Measurements from ENCODE around the gene TEX38.
"Not testable (repeated sequence)": the region's sequence is repeated elsewhere in the genome, so short reads cannot be mapped to it uniquely, and the experiment has no call there.

The TEX38 gene

DNA sequence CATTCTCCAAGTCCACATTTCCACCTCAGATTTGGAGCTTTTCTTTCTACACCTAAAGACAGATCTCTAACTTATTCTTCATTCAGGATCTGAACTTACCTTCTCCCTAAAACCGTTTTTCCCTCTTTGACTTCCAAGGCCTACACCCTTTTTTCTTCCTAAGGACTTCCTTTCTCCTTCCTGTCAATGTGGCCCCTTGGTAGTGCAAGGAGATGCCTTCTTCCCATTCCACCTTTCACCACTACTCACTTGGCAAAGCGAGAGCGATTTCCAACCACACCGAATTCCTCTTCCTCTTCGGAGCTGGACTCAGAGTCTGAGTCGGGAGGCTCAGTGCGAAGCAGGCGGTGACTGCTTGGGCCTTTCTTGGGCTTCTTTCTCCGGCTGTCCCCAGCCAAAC, 46.0 kb downstream of the TEX38 start:
- DNase-seq: no peak
- intact Hi-C loops (cut with DNase I): loop anchor here (10.0 kb wide), 1 partner anchor 313 kb away; no protein-coding TSS in a partner anchor

DNA sequence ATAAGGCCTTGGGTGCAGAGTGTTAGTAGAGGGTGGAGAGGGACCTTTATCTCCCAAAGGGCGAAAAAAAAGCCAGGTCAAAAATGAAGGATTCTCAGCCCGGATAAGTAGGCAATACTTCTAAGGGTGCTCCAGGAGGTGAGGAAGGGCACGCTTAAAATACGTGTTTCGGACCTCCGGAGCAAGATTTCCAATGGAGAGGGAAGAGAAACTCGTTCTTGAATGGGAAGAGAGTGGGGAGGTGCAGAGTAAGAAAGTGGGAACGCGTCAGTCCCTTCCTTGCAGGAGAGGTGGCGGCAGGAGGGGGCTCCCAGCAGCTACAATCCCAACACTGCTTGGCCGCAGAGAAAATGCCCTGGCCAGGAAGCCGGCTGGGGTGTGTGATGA, 46.7 kb downstream of the TEX38 start:
- DNase-seq: peak in 1 of 42 donors; percentile 10
- intact Hi-C loops (cut with DNase I): loop anchor here (10.0 kb wide), 1 partner anchor 314 kb away; no protein-coding TSS in a partner anchor

DNA sequence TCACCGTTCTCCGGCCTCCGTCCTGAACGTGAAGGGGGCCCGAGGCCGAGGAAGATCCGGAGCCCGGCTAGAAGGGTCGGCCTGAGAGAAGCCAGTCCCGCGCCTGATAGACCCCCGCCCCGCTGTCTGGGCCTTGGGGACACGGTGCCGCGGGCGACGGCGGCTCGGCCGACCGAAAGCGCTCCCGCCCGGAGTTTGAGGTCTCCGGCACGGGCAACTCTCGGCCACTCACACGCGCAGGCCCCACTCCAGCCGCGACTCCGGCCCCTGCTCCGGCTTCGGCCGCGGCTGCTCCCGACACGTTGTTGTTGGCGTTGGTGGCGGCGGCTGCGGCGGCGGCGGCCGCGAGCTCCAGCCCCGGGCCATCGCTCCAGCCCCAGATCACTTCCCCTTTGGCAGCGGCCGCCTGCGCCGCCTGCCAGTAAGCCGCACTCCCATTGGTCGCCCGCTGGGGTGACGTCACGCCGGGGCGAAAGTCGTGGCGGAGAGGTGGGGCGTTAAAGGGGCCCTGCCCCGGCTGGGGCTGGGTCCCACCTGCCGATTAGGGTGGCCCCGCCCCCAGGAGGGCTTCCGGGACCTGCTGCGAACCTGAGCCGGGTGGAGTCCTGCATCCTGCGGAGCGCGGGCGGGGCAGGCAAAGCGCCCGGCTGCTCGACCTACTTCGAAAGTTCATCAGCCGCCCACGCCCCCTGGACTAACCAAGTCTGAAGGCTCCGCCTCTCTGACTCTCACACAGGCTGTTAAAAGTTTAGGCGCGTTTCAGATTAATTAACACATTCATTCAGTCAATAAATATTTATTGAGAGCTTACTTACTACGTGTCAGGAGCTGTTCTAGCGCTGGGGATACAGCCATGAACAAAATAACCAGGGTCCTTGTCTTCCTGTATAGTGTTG, 47.3 kb downstream of the TEX38 start, which contains the start of gene EFCAB14:
TSS of gene EFCAB14 (minus strand) at position 388 of the 896 bp plus-strand sequence. CDS start 1,027 bp downstream, outside the sequence.
- intact Hi-C loops (cut with DNase I): loop anchor here (10.0 kb wide), 1 partner anchor 314 kb away; no protein-coding TSS in a partner anchor
- peak; percentile 86 to 99 (median 97) for DNase-seq

DNA sequence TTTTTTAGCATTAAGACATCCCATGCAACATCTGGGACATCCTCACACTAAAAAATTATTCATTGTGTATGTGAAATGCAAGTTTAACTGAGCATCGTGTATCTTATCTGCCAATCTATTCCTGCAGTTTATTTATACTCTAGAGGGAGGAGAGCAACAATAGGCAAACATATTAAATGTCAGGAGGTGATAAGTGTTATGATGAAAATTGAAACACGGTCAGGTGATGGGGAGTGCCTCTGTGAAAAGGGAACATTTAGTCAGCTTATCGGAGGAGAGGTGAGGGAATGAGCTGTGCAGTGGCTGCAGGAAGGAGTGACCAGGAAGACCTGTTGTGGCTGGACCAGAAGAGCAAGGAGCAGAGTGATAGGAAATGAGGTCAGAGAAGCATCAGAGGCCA, 48.0 kb downstream of the TEX38 start:
- no peak for DNase-seq
- intact Hi-C loops (cut with DNase I): loop anchor here (10.0 kb wide), 3 partner anchors 55 to 315 kb away; partner anchors contain the start of gene ATPAF1

DNA sequence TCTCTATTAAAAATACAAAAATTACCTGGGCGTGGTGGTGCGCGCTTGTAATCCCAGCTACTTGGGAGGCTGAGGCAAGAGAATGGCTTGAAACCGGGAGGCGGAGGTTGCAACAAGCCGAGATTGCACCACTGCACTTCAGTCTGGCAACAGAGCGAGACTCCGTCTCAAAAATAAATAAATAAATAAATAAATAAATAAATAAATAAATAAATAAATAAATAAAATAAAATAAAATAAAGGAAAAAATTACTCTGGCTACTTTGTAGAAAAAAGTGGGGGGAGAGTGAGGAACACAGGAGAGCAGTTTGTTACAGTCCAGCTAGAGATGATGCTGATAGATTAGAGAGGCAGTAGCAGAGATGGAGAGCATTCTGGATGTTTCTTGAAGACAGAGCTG, 48.7 kb downstream of the TEX38 start:
- intact Hi-C loops (cut with DNase I): loop anchor here (10.0 kb wide), 2 partner anchors 56 to 276 kb away; partner anchors contain the start of gene ATPAF1
- DNase-seq: not testable (repeated sequence)

DNA sequence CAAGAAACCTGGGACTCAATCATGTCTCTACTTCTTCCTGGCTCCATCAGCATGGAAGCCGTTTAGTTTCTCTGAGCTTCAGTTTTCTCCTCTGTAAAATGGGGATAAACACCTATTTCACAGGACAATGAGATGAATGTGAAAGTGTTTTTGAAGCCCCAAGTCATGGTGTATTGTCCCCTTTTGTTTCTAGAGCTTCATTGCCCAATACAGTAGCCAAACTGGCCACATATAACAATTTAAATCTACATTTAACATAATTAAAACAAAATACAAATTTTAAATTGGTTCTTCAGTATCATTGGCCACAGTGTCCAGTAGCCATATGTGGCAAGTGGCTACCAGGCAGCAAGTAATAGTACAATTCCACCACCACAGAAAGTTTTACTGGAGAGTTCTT, 49.5 kb downstream of the TEX38 start:
- intact Hi-C loops (cut with DNase I): loop anchor here (10.0 kb wide), 2 partner anchors 56 to 276 kb away; partner anchors contain the start of gene ATPAF1
- DNase-seq: no peak

DNA sequence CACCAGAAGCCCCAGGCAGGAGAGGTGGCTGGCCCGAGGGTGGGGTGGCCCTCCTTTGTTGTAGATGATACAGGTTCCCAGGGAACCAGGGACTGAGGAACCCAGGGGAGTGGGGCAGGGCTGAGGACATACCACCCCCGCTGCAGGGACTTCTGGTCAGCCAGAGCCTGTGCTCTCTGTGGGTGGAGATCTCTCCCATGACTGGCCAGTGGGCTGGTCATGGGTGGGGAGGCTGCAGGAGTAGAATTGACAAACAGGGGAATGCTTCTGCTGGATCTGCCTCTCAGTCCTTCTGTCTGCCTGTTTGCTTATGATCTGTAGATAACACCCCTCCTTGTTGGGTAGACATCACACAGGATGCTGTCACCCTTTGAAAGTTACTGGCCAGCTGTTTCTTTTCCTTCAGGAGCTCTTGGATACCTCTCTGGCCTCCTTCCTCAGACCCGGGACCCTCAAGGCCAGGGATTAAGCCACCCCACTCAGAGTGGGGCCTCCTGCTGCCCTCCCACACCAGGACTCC, 50.1 kb downstream of the TEX38 start:
- DNase-seq: no peak
- intact Hi-C loops (cut with DNase I): loop anchor here (10.0 kb wide), 2 partner anchors 57 to 277 kb away; partner anchors contain the start of gene ATPAF1

All from head of caudate nucleus (tissue), 42 donors.